ENCODE data around the gene ATAD3C.
"Not testable (repeated sequence)": the region's sequence is repeated elsewhere in the genome, so short reads cannot be mapped to it uniquely, and the experiment has no call there.

DNA sequence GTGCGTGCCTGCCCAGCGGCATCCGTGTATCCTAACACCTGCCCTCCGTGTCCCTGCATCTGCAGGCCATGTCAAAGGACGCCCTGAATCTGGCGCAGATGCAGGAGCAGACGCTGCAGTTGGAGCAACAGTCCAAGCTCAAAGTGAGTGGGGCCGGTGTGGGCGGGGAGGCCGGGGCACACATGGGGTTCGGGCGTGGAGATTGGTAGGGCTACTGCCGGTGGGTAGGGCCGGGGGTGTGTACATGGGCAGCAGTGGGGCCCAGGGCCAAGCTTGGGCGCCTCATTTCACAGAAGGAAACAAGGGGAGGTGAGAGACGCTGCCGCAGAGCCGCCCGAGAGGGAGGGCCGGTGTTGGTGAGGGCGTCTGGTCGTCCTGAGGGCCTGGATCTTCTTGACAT, 1.1 kb downstream of the ATAD3C start:
- not testable (repeated sequence) for TF ChIP-seq JUN (IDR thresholded peaks at IDR 0.05; ENCODE audit: low read depth, low read length); FOSL1 (IDR thresholded peaks at IDR 0.05; ENCODE audit: insufficient read depth, low read depth, low read length)
- TF ChIP-seq, protein P1, sequence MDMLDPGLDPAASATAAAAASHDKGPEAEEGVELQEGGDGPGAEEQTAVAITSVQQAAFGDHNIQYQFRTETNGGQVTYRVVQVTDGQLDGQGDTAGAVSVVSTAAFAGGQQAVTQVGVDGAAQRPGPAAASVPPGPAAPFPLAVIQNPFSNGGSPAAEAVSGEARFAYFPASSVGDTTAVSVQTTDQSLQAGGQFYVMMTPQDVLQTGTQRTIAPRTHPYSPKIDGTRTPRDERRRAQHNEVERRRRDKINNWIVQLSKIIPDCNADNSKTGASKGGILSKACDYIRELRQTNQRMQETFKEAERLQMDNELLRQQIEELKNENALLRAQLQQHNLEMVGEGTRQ (IDR thresholded peaks at IDR 0.05; ENCODE audit: low read length) = not testable (repeated sequence)
- TF ChIP-seq, protein P2, sequence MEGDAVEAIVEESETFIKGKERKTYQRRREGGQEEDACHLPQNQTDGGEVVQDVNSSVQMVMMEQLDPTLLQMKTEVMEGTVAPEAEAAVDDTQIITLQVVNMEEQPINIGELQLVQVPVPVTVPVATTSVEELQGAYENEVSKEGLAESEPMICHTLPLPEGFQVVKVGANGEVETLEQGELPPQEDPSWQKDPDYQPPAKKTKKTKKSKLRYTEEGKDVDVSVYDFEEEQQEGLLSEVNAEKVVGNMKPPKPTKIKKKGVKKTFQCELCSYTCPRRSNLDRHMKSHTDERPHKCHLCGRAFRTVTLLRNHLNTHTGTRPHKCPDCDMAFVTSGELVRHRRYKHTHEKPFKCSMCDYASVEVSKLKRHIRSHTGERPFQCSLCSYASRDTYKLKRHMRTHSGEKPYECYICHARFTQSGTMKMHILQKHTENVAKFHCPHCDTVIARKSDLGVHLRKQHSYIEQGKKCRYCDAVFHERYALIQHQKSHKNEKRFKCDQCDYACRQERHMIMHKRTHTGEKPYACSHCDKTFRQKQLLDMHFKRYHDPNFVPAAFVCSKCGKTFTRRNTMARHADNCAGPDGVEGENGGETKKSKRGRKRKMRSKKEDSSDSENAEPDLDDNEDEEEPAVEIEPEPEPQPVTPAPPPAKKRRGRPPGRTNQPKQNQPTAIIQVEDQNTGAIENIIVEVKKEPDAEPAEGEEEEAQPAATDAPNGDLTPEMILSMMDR (IDR thresholded peaks at IDR 0.05; ENCODE audit: control extremely low read depth in 1 of 3, insufficient read depth in 1 of 3, low read depth in 1 of 3, low read length in 3 of 3) = not testable (repeated sequence)

All from H1 (cell line).